SU-DHL-6 (cell line): ENCODE results near the gene LINGO3.

ENCODE experiments used
- EZH2phosphoT487 ChIP-seq: fragments of 200-600 bp; sonication (generic), shearing (Covaris generic); conservative IDR thresholded peaks from 2 replicates; pipeline ENCODE4 v1.6.1; 2018; ENCODE audit warnings: mild to moderate bottlenecking, antibody characterized with exemption, low read length, moderate library complexity, mixed read lengths
- TF ChIP-seq, protein P1 (sequence below): fragments of 200-600 bp; sonication (generic); IDR thresholded peaks from one replicate; pipeline ENCODE4 v1.5.1; 2017; ENCODE audit warnings: antibody characterized with exemption, mild to moderate bottlenecking, low read length, moderate library complexity; ENCODE audit not compliant: insufficient read depth, poor library complexity, severe bottlenecking

DNA sequence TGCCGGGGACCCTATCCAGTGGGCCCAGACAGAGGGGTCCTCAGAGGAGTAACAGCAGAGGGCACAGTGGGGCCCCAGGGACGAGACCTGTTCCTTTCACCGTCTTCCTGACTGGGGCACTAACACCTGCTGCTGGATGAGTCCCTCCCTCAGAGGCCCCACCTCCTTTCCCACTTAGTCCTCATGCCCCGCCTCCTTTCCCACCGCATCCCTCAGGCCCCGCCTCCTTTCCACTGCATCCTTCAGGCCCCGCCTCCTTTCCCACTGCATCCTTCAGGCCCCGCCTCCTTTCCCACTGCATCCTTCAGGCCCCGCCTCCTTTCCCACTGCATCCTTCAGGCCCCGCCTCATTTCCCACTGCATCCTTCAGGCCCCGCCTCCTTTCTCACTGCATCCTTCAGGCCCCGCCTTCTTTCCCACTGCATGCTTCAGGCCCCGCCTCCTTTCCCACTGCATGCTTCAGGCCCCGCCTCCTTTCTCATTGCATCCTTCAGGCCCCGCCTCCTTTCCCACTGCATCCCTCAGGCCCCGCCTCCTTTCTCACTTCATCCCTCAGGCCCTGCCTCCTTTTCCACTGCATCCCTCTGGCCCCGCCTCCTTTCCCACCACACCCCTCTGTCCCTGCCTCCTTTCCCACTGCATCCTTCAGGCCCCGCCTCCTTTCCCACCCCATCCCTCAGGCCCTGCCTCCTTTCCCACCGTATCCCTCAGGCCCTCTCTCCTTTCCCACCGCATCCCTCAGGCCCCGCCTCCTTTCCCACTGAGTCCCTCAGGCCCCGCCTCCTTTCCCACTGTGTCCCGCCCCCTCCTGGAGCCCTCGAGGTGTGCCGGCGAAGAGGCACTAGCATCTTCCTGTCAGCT is 27.3 kb upstream of the LINGO3 start:
- TF ChIP-seq, protein P1, sequence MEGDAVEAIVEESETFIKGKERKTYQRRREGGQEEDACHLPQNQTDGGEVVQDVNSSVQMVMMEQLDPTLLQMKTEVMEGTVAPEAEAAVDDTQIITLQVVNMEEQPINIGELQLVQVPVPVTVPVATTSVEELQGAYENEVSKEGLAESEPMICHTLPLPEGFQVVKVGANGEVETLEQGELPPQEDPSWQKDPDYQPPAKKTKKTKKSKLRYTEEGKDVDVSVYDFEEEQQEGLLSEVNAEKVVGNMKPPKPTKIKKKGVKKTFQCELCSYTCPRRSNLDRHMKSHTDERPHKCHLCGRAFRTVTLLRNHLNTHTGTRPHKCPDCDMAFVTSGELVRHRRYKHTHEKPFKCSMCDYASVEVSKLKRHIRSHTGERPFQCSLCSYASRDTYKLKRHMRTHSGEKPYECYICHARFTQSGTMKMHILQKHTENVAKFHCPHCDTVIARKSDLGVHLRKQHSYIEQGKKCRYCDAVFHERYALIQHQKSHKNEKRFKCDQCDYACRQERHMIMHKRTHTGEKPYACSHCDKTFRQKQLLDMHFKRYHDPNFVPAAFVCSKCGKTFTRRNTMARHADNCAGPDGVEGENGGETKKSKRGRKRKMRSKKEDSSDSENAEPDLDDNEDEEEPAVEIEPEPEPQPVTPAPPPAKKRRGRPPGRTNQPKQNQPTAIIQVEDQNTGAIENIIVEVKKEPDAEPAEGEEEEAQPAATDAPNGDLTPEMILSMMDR, result no peak
- no peak for TF ChIP-seq EZH2phosphoT487
